AG09319 (cell line): Measurements from ENCODE around the gene KNOP1.

ENCODE experiments used
- DNase-seq: peaks from one replicate; pipeline ENCODE4 v3.0.0-alpha.2; 2010; ENCODE audit warnings: low read depth; ENCODE audit errors: extremely low read depth
- CTCF ChIP-seq: IDR thresholded peaks from 2 replicates; pipeline ENCODE4 v1.5.1; 2011; ENCODE audit warnings: low read depth, mild to moderate bottlenecking, inconsistent platforms, low read length, moderate library complexity

Gene KNOP1

GRCh38 chr16:19737306-19738038 lies 19.4 kb upstream of the KNOP1 start:
- no peak for DNase-seq
- no peak for TF ChIP-seq CTCF

- DNase-seq = no peak
- no peak for TF ChIP-seq CTCF
These were observed 17.2 kb upstream of the KNOP1 start for GRCh38 chr16:19735074-19735867.

- no peak for TF ChIP-seq CTCF
These were observed 15.5 kb upstream of the KNOP1 start for GRCh38 chr16:19733551-19733950.

GRCh38 chr16:19728636-19728965 lies 10.6 kb upstream of the KNOP1 start:
- no peak for TF ChIP-seq CTCF
- DNase-seq = no peak

More at GRCh38 chr16:19733551-19733950, 15.5 kb upstream of the KNOP1 start:
- no peak for DNase-seq

- TF ChIP-seq CTCF = no peak
- DNase-seq = no peak
These were observed 5.0 kb upstream of the KNOP1 start for GRCh38 chr16:19722981-19723380.

- TF ChIP-seq CTCF = no peak
- no peak for DNase-seq
These were observed 4.4 kb upstream of the KNOP1 start for GRCh38 chr16:19722269-19722952.

- TF ChIP-seq CTCF = no peak
These were observed 568 bp upstream of the KNOP1 start for GRCh38 chr16:19718624-19718965.

More at GRCh38 chr16:19718624-19718965, 568 bp upstream of the KNOP1 start:
- DNase-seq = no peak
